GM12865 (cell line): Measurements from ENCODE around the gene RAET1G.
"Not testable (repeated sequence)": the region's sequence is repeated elsewhere in the genome, so short reads cannot be mapped to it uniquely, and the experiment has no call there.

Experiments
- DNase-seq: peaks from one replicate; pipeline ENCODE4 v3.0.0; 2010; ENCODE audit warnings: low read depth
- H3K4me3 ChIP-seq: 2 replicates; pipeline ENCODE4 v1.5.1; 2011; ENCODE audit warnings: mild to moderate bottlenecking, low read depth, low read length, control low read depth
- CTCF ChIP-seq: IDR thresholded peaks from 2 replicates; pipeline ENCODE4 v1.5.1; 2011; ENCODE audit warnings: low read length, control low read depth, low read depth, inconsistent platforms; ENCODE audit not compliant: insufficient read depth; ENCODE audit errors: missing control alignments

Gene RAET1G

DNA sequence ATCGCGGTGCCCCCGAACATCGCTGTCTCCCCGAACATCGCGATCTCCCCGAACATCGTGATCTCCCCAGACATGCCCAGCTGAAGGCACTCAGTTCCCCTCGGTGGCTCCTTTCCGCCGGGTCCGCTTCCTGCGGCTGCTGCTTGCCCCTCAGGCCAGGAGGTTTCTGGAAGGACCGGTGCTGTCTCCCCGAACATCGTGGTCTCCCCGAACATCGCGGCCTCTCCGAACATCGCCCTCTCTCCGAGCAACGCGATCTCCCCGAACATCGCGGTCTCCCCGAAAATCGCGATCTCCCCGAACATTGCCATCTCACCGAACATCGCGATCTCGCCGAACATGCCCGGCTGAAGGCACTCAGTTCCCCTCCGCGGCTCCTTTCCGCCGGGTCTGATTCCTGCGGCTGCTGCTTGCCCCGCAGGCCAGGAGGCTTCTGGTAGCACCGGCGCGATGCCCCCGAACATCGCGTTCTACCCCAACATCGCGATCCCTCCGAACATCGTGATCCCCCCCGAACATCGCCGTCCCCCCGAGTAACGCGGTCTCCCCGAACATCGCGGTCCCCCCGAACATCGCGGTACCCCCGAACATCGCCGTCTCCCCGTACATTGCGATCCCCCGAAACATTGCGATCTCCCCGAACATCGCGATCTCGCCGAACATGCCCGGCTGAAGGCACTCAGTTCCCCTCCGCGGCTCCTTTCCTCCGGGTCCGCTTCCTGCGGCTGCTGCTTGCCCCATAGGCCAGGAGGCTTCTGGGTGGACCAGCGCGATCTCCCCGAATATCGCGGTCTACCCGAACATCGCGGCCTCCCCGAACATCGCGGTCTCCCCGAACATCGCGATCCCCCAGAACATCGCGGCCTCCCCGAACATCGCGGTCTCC lies 41.6 kb upstream of the RAET1G start:
- no peak overlapping the region for H3K4me3 ChIP-seq
- DNase-seq, result no peak
- TF ChIP-seq CTCF, result no peak

DNA sequence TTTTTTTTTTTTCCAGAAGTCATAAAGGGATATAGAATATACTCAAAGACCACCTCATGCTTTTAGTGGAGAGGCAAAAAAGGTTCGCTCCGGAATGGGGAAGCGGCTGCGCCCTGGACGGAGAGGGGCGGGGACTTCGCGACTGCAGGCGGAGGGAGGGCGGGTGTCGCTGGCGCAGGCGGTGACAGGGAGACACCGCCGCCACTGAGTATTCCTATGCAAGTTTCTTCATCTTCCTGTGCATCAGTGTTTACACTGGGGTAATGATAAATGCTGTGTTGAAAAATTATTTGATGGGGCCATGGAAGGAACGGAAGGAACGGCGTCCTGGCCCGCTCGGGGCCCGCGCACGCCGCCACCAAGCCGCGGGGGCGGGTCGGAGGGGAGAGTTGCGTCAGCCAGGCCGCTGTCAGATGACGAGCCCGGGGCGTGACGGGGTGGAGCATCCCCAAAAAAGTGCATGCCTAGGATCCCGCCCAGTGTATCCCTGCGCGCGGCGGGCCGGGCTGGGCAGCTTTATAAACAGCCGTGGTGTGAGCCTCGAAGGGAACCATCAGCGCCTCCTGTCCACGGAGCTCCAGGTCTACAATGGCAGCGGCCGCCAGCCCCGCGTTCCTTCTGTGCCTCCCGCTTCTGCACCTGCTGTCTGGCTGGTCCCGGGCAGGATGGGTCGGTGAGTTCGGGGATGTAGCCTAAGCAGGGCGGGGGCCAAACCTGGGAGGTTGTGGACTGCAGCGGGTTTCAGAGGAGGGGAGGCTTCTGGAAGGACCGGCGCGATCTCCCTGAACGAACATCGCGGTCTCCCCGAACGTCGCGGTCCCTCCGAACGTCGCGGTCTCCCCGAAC lies 40.8 kb upstream of the RAET1G start, which contains the start of gene ULBP1:
Gene ULBP1 (plus strand): TSS at position 482 of the 846 bp plus-strand sequence. CDS start 107 bp downstream, at position 589.
- H3K4me3 ChIP-seq, result peak within 1 kb of the TSS; percentile 28
- peak; percentile 50 for DNase-seq
- no peak for TF ChIP-seq CTCF

DNA sequence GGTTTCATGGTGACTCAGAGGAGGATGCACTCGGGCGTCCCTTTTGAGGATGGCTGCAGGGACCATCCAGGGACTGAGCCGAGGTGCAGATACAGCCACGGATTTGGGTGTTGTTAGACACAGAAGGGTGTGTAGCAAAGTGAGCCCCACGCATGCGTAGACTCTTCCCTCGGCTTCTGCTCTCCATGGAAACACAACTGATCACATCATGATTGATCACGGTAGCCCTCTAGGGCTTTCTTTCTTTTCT lies 40.2 kb upstream of the RAET1G start:
- DNase-seq, result peak; percentile 29
- peak overlapping the region; percentile 28; the same call in 1 of the 2 replicates for H3K4me3 ChIP-seq

GRCh38 chr6:149962461-149963211 lies 39.7 kb upstream of the RAET1G start:
- no peak for DNase-seq
- H3K4me3 ChIP-seq, result no peak overlapping the region
- TF ChIP-seq CTCF, result no peak

More for the DNA sequence above, 40.2 kb upstream of the RAET1G start:
- TF ChIP-seq CTCF, result no peak

DNA sequence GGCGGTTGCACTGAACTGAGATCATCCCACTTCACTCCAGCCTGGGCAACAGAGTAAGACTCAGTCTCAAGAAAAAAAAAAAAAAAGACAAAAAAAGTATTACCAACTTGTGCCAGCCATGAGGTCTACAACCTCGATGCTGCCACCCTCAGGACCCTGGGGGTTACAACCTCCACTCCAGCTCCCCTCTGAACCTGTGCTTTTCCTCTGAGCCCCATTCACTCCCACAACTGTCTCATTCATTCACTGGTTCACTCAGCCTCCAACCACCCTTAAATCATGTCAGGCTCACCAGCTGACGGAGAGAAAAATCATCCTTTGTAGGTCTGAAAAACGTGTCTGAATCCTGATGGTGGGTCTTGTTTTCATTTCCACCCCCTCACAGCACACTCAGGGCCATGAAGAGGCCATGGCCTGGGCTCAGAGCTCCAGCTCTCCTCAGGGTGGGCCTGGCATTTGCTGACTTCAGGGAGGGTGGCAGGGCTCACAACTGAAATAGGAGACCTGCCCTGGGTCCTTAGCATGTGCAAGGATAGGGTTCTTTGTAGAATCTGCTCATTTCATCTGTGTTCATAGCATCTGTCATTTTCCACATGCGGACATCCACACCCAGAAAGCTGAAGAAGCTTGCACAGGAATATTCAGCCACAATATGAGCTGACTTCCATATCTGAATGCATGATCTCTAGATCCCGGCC lies 39.0 kb upstream of the RAET1G start:
- DNase-seq, result peak; percentile 25
- peak; percentile 17 for TF ChIP-seq CTCF
- no peak overlapping the region for H3K4me3 ChIP-seq

DNA sequence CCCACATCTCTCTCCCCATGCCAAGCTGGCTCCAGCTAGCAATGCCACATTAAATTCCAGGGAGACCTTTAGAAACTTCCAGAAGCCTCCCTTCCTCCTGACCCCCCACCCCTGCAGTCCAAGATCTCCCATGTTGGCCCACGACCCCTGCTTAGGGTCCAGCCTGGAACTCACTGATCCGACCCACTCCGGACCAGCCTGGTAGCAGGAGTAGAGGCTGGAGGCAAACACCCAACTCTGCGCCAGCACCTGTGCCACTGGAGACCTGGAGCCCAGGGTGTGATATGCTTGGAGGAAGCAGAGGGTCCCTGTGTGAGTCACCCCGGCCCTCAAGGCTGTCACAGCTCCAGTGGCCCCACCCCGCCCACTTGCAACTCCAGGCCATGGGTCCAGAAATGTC lies 37.6 kb upstream of the RAET1G start:
- no peak for DNase-seq
- no peak overlapping the region for H3K4me3 ChIP-seq
- no peak for TF ChIP-seq CTCF

DNA sequence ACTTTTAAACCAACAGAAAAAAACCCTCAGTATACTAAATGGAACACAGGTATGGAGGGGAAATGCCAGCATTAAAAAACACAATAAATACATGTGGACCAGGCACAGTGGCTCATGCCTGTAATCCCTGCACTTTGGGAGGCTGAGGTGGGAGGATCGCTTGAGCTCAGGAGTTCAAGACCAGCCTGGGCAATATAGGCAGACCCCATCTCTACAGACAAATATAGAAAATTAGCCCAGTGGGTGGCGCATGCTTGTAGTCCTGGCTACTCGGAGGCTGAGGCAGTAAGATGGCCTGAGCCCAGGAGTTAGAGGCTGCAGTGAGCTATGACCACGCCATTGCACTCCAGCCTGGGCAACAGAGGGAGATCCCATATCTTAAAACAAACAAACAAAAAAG lies 36.9 kb upstream of the RAET1G start:
- not testable (repeated sequence) for H3K4me3 ChIP-seq, DNase-seq

GRCh38 chr6:149958124-149958523 lies 35.2 kb upstream of the RAET1G start:
- not testable (repeated sequence) for H3K4me3 ChIP-seq, DNase-seq

DNA sequence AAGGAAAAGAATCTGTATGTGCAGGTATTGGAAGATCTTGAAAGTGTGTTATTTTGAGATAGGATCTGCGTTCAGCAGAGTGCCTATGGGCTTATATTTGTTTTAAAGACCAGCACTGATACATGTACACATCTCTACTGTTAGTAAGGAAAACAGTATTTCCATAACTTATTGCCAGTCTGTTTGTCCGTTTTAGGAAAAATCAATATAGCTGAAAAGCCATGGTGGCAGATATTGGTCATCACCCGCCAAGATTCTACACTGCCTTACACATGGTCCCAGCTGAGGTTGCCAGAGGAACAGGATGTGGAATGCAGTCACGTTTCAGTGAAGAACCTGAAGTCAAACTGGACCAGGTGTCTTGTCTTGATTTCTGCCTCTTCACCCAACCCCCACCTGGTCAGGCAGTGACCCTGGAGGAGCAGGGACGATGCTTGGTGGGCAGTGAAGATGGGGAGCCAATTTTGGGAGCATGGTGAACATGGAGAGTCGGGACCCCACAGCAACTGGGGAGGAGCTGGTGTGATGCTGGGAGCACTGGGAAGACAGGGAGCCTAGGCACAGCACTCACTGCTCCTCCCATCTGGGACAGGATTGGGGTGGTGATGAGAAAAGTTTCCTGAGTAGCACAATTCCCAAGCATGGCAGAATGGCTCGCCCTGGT lies 32.9 kb upstream of the RAET1G start:
- not testable (repeated sequence) for H3K4me3 ChIP-seq, DNase-seq
